Renal pelvis (tissue), 12 donors: Measurements from ENCODE around the gene EML1. TPM values are rescaled to one million over a fixed set of nuclear protein-coding genes. Genes with fewer than 3 reads are reported as not detected.

Experiments used
- DNase-seq: peaks from one replicate; pipeline ENCODE4 v3.0.0-alpha.2; 2013
- long read RNA-seq, 16 experiments: transcript quantifications; one replicate each; lab custom pipeline, GENCODE V29; 2026
- polyA plus RNA-seq, 3 donors: library from polyadenylated mRNA; unstranded; fragments of 120-200 nt; gene quantifications; one replicate each; pipeline ENCODE4 v1.2.1, GENCODE V29; 2013; ENCODE audit not compliant: insufficient read length in 3 of 3

The EML1 gene
- polyA plus RNA-seq: 10 to 100 TPM; 32.4 to 40.3 (median 33.6) TPM
- long read RNA-seq, donor 1, full-length matches to known transcripts: 3 of 3 reads
- long read RNA-seq, donor 1, partial matches to known transcripts: 0 of 3 reads
- long read RNA-seq, donor 1, other reads (novel, unspliced or antisense): 0 of 3 reads
- long read RNA-seq, donor 2, full-length matches to known transcripts: 2 of 2 reads
- long read RNA-seq, donor 2, partial matches to known transcripts: 0 of 2 reads
- long read RNA-seq, donor 2, other reads (novel, unspliced or antisense): 0 of 2 reads
- long read RNA-seq, donor 3, partial matches to known transcripts: 0 of 1 reads
- long read RNA-seq, donor 3, other reads (novel, unspliced or antisense): 0 of 1 reads
- long read RNA-seq, donor 4, full-length matches to known transcripts: 2 of 2 reads
- long read RNA-seq, donor 4, partial matches to known transcripts: 0 of 2 reads
- long read RNA-seq, donor 4, other reads (novel, unspliced or antisense): 0 of 2 reads
- long read RNA-seq, donor 5, full-length matches to known transcripts: 1 of 1 reads
- long read RNA-seq, donor 5, partial matches to known transcripts: 0 of 1 reads
- long read RNA-seq, donor 5, other reads (novel, unspliced or antisense): 0 of 1 reads
- long read RNA-seq, donor 6, full-length matches to known transcripts: 3 of 3 reads
- long read RNA-seq, donor 6, partial matches to known transcripts: 0 of 3 reads
- long read RNA-seq, donor 6, other reads (novel, unspliced or antisense): 0 of 3 reads
- long read RNA-seq, donor 7, full-length matches to known transcripts: 3 of 3 reads
- long read RNA-seq, donor 7, partial matches to known transcripts: 0 of 3 reads
- long read RNA-seq, donor 7, other reads (novel, unspliced or antisense): 0 of 3 reads
- long read RNA-seq, donor 8, full-length matches to known transcripts: 4 of 4 reads
- long read RNA-seq, donor 8, partial matches to known transcripts: 0 of 4 reads
- long read RNA-seq, donor 8, other reads (novel, unspliced or antisense): 0 of 4 reads
- long read RNA-seq, donor 9, full-length matches to known transcripts: 6 of 6 reads
- long read RNA-seq, donor 9, partial matches to known transcripts: 0 of 6 reads
- long read RNA-seq, donor 9, other reads (novel, unspliced or antisense): 0 of 6 reads
- long read RNA-seq, donor 10, full-length matches to known transcripts: 3 of 3 reads
- long read RNA-seq, donor 10, partial matches to known transcripts: 0 of 3 reads
- long read RNA-seq, donor 10, other reads (novel, unspliced or antisense): 0 of 3 reads
- long read RNA-seq, donor 11, full-length matches to known transcripts: 2 of 2 reads
- long read RNA-seq, donor 11, partial matches to known transcripts: 0 of 2 reads
- long read RNA-seq, donor 11, other reads (novel, unspliced or antisense): 0 of 2 reads
- long read RNA-seq, donor 12, full-length matches to known transcripts: 2 of 2 reads
- long read RNA-seq, donor 12, partial matches to known transcripts: 0 of 2 reads
- long read RNA-seq, donor 12, other reads (novel, unspliced or antisense): 0 of 2 reads
- long read RNA-seq, donor 13, full-length matches to known transcripts: 2 of 2 reads
- long read RNA-seq, donor 13, partial matches to known transcripts: 0 of 2 reads
- long read RNA-seq, donor 13, other reads (novel, unspliced or antisense): 0 of 2 reads
- long read RNA-seq, donor 14: 0 reads
- long read RNA-seq, donor 15: 0 reads
- long read RNA-seq, donor 16, full-length matches to known transcripts: 2 of 2 reads
- long read RNA-seq, donor 16, partial matches to known transcripts: 0 of 2 reads
- long read RNA-seq, donor 16, other reads (novel, unspliced or antisense): 0 of 2 reads

- peak; percentile 81 for DNase-seq
Measured at GRCh38 chr14:99793213-99794150, at the start of gene EML1. Gene EML1, plus strand, starts transcription at chr14:99793413. Its CDS starts 64 bp downstream, at chr14:99793477.

GRCh38 chr14:99744199-99744872 is 48.9 kb upstream of the EML1 start:
- DNase-seq: no peak

GRCh38 chr14:99744873-99745224 is 48.4 kb upstream of the EML1 start:
- no peak for DNase-seq

GRCh38 chr14:99745307-99745951 is 47.8 kb upstream of the EML1 start:
- no peak for DNase-seq

DNA sequence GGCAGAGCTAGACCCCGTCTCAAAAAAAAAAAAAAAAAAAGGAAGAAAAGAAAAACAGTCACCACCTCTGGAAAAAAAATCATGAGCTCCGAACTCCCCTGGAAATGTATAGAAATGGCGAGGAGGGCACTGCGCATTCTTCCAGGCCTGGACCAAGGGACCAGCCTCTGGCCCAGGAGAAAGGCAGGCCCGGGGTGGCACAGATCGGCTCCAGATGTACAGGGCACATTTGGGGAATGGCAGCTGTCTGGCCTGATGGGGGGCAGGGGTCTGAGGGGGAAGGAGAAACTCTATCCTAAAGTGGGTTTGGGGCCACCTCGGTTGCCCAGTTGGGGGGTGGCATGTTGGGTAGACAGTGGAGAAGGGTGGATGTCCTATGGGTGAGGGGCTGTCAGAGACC is 46.0 kb upstream of the EML1 start:
- no peak for DNase-seq

DNA sequence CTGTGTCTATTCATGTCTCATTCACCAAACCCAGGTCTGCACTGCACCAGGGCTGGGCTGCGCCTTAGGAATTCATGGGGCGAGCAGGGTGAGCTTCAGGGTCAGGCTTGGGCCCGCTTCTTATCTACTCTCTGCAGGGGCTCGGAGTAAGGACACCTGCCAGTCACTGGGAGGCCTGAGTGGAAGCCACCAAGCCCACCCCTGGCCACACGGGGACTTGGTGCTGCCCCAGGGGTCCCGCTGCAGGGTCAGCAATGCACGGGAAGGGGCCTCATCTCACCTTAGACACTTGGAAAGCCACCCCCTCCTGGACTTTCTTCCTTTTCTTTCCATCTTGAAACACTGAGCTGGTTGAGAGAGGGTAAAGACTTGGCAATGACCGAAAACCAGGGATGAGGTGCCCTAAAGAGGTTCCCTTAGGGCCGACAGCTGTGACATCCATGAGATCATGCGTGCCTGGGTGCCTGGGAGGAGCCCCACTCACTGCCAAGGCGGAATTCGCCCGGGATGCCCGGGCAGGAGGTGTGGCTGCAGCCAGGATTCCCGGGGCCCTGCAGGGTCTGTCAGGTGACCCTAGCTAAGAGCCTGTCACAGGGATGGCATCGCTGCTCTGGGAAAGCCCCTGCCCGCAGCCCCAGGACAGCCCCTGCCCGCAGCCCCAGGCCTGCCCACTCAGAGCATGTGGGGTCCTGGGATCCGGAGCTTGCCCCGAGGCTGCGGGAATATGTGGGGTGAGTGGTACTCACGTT is 45.5 kb upstream of the EML1 start:
- no peak for DNase-seq

DNA sequence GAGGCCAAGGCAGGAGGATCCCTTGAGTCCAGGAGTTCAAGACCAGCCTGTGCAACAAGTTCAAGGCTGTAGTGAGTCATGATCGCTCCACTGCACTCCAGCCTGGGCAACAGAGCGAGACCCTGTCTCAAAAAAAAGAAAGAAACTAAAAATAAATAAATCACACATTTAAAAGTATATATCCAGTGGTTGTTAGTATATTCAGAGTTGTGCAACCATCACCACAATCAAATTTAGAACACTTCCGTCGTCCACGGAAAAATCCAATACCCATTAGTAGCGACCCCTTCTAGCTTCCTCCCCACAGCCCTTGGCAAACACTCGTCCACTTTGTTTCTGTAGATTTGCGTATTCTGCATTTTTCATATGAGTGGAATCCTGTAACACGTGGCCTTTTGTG is 44.7 kb upstream of the EML1 start:
- DNase-seq: no peak

GRCh38 chr14:99749142-99749541 is 44.1 kb upstream of the EML1 start:
- DNase-seq: no peak

DNA sequence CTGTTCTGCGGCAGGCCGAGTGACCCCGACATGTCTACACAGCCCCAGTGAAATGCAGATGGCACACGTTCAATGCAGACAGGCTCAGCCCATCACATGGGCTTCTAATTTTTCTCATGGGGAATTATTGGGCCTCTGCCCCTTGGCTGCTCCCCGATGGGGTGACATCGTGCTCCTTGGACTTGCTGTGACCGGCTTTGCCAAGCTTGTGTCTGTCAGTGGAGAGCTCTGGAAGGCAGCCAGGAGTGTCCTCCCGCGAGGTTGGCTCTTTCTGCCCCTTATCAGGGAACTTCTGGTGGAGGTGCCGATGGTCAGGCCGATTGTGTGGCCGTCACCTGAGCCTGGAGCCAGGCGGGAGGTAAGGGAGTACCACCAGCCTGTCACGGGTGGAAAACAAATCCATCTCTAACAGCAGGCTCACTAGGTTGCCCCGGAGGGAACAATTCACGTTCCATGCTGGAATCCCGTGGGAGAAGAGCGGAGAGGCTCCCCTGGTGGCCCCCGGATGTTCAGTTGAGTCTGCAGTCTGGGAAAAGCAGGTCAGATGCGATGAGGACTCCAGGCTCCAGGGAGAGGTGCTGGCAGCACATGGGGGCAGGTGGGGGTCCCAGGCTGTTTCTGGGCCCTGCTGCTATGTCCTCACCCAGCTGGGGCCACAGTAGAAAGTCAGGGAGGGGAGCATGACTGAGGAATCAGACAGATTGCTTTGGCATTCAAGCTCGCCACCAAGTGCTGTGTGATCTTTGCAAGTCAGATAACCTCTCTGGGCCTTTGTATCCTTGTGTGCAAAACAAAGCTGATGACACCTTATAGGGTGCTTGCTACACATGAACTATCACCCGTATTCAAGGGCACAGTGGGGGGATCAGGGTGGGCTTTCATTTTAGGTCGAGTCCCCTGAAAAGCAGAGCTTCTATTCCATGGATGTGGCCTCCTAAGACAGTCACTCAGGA is 43.2 kb upstream of the EML1 start:
- DNase-seq: no peak

DNA sequence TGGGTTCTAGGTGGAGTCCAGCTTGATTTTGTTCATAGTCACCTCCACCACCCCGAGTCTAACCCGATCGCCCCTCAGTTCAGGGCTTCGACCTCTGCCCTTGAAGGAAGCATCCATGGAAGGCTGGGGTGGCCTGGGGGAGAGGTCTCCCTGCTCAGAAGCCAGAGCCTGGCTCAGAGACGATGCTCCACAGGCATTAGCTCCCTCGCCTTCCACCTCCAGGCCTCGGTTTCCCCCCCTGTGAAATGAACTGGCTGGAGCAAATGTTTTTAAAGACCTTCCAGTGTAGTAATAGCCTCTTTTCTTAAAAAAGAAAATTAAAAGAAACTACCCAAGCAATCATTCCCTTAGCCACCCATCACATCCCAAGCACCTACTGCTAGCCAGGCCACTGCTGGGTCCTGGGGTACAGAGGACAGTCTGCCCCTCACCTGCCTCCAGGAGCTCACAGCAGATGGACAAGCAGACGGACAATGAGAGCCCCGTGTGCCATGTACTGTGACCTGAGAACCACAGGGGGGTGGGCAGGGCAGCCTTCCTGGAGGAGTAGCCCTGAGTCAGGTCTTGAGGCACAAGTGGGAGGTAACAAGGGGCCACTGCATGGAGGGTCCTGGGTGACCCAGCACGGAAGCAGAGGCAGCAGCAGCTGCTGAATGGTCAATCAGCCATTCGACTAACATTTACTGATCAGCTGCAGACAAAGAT is 42.3 kb upstream of the EML1 start:
- DNase-seq: no peak

GRCh38 chr14:99751539-99752485 is 41.4 kb upstream of the EML1 start:
- DNase-seq: no peak

DNA sequence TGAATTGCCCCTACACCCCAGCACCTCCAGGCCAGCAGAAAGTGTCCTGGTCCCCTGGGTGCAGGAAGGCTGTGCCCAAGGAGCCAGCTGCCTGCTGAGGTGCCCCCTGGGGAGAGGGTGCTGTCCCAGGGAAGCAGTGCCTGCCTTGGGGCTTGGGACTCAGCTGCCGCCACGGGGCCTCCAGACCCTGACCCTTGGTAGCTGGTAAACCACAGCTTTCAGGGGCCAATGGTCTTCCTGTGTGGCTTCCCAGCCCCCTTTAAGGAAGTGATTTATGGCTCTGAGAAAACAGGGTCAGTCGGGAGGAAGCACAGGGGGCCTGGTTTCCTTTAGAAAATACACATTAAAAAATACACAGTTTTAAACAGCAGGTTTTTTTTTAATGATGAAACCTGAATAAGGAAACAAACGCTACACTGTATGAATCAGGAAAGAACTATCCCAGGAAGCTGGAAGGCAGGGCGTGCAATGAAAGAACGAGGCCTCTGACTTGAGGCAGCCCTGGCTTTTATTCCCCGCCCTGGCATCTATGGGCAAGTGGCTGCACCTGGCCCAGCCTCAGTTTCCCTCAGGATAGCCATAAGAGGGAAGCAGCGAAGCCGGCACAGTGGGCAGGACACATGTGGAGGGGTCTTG is 40.6 kb upstream of the EML1 start:
- DNase-seq: no peak

GRCh38 chr14:99753225-99754140 is 39.7 kb upstream of the EML1 start:
- no peak for DNase-seq
